ENCODE measurements around the gene EPHA3.

EPHA3 gene

DNA sequence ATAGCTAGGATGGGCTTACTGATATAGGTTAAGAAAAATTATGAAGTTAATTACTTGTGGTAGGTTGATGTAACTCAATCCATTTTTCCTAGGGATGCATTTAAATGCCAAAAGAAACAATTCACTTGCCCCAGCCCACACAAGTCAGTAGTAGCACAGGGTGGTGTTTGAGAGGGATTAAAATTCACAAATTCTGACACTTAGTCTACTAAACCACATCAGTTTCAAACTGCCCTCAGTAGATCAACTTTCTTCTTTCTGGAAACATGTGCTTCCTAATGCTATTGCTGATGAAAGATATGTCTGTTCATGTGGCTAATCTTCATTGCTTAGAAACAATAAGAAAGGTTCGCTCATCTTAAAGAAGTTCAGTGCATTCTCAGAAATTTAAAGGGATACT is 160.6 kb downstream of the EPHA3 start:
- Histone ChIP-seq H3K27me3 (replicated peaks; ENCODE audit: control insufficient read depth, insufficient read depth, low read length) (no peaks in the 10 kb centered on the region), H3K4me3 (replicated peaks; ENCODE audit: low read depth, low read length) (no peak overlapping the region), H3K36me3 (ENCODE audit: control insufficient read depth, insufficient read depth, low read length) (no peaks in the 10 kb centered on the region)
- TF ChIP-seq, protein P1, sequence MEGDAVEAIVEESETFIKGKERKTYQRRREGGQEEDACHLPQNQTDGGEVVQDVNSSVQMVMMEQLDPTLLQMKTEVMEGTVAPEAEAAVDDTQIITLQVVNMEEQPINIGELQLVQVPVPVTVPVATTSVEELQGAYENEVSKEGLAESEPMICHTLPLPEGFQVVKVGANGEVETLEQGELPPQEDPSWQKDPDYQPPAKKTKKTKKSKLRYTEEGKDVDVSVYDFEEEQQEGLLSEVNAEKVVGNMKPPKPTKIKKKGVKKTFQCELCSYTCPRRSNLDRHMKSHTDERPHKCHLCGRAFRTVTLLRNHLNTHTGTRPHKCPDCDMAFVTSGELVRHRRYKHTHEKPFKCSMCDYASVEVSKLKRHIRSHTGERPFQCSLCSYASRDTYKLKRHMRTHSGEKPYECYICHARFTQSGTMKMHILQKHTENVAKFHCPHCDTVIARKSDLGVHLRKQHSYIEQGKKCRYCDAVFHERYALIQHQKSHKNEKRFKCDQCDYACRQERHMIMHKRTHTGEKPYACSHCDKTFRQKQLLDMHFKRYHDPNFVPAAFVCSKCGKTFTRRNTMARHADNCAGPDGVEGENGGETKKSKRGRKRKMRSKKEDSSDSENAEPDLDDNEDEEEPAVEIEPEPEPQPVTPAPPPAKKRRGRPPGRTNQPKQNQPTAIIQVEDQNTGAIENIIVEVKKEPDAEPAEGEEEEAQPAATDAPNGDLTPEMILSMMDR (IDR thresholded peaks at IDR 0.05; ENCODE audit: insufficient read depth, low read length, poor library complexity, severe bottlenecking), result no peak
- no peak for DNase-seq (ENCODE audit: extremely low read depth, insufficient read length)

DNA sequence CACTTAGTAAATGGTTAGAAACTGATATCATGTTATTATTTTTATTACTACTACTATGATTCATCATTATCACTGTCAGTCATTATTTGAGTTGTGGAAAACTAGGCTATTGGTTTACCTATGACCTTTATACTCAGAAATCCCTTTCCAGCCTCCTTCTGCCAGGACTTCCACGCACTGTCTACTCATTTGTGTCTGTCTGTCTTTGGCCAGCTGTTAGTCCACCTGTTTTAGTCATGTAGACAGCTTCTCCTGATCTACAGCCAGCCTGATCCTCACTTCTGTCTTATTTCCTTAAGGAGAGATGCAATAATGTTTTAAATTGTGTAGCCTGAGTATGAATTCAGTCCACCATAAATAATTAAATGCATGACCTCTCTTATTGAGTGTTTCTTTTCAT is 162.8 kb downstream of the EPHA3 start:
- no peak overlapping the region for H3K4me3 ChIP-seq (replicated peaks; ENCODE audit: low read depth, low read length)
- DNase-seq (ENCODE audit: extremely low read depth, insufficient read length), result no peak
- no peaks in the 10 kb centered on the region for H3K36me3 ChIP-seq (ENCODE audit: control insufficient read depth, insufficient read depth, low read length)
- TF ChIP-seq, protein P1 (IDR thresholded peaks at IDR 0.05; ENCODE audit: insufficient read depth, low read length, poor library complexity, severe bottlenecking), result no peak
- H3K27me3 ChIP-seq (replicated peaks; ENCODE audit: control insufficient read depth, insufficient read depth, low read length), result no peaks in the 10 kb centered on the region

DNA sequence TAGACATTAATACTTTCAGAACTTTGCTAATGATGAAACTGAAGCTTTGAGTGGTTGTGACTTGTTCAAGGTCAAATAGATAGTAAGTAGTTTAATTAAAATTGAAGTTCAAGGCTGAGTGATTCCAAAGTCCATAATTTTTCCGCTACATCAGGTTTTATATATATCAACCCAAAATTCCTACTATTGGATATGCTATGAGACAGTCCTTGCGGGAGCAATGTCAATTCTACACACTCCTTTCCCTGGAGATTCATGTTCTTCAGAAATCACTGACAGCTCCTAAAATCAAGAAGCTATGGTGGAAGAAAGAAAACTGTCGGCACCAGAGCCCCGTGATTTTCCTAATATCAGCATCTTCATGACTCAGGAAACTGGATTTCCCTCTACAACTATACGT is 167.6 kb downstream of the EPHA3 start:
- H3K36me3 ChIP-seq (ENCODE audit: control insufficient read depth, insufficient read depth, low read length), result no peaks in the 10 kb centered on the region
- TF ChIP-seq, protein P1 (IDR thresholded peaks at IDR 0.05; ENCODE audit: insufficient read depth, low read length, poor library complexity, severe bottlenecking), result no peak
- no peak overlapping the region for H3K4me3 ChIP-seq (replicated peaks; ENCODE audit: low read depth, low read length)
- no peaks in the 10 kb centered on the region for H3K27me3 ChIP-seq (replicated peaks; ENCODE audit: control insufficient read depth, insufficient read depth, low read length)
- DNase-seq (ENCODE audit: extremely low read depth, insufficient read length), result no peak

DNA sequence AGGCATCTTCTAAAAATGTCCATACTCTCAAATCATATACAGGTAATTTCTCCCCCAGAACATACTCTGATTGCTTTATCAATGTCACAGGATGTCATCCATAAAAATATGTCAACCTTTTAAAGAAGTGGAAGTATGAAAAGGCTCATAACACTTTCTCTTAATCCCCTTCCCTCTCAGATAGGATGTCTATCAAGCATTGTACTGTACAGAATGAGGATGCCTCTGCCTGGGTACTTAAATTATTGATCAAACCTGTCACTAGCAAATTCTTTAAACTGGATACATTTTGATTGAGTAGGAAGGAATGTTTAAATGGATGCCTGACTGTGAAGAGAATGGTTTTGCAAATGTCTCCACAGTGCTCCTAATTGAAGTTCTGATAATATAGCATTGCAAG is 168.7 kb downstream of the EPHA3 start:
- no peak overlapping the region for H3K4me3 ChIP-seq (replicated peaks; ENCODE audit: low read depth, low read length)
- no peaks in the 10 kb centered on the region for H3K27me3 ChIP-seq (replicated peaks; ENCODE audit: control insufficient read depth, insufficient read depth, low read length)
- DNase-seq (ENCODE audit: extremely low read depth, insufficient read length), result no peak
- no peaks in the 10 kb centered on the region for H3K36me3 ChIP-seq (ENCODE audit: control insufficient read depth, insufficient read depth, low read length)
- TF ChIP-seq, protein P1 (IDR thresholded peaks at IDR 0.05; ENCODE audit: insufficient read depth, low read length, poor library complexity, severe bottlenecking), result no peak

- TF ChIP-seq, protein P1 (IDR thresholded peaks at IDR 0.05; ENCODE audit: insufficient read depth, low read length, poor library complexity, severe bottlenecking), result no peak
- no peaks in the 10 kb centered on the region for H3K27me3 ChIP-seq (replicated peaks; ENCODE audit: control insufficient read depth, insufficient read depth, low read length)
- H3K4me3 ChIP-seq (replicated peaks; ENCODE audit: low read depth, low read length), result no peak overlapping the region
- DNase-seq (ENCODE audit: extremely low read depth, insufficient read length), result no peak
- H3K36me3 ChIP-seq (ENCODE audit: control insufficient read depth, insufficient read depth, low read length), result no peaks in the 10 kb centered on the region
Observed at GRCh38 chr3:89278302-89279025, 171.0 kb downstream of the EPHA3 start.

DNA sequence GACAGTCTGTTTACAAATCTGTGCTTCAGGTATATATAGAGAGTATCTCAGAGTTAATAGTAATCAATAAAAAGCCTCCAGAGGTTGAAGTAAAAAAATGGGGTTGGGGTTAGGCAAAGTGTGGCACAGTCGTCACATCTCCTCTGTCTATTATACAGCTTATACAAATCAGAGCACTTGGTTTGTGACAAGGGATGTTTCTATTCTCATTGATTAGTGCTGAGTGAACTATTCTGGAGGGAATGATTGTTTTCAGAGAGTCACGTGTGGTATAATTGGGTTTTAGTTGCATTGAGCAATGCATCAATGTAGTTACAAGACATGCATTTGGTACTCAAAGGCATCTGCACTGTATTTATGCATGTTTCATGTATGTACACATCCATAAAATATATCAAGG is 172.9 kb downstream of the EPHA3 start:
- Histone ChIP-seq H3K4me3 (replicated peaks; ENCODE audit: low read depth, low read length) (no peak overlapping the region), H3K27me3 (replicated peaks; ENCODE audit: control insufficient read depth, insufficient read depth, low read length) (no peaks in the 10 kb centered on the region), H3K36me3 (ENCODE audit: control insufficient read depth, insufficient read depth, low read length) (no peaks in the 10 kb centered on the region)
- TF ChIP-seq, protein P1 (IDR thresholded peaks at IDR 0.05; ENCODE audit: insufficient read depth, low read length, poor library complexity, severe bottlenecking), result no peak
- no peak for DNase-seq (ENCODE audit: extremely low read depth, insufficient read length)
